GM19395 (cell line): ENCODE data around the gene LETMD1.
"Not testable (repeated sequence)": the region's sequence is repeated elsewhere in the genome, so short reads cannot be mapped to it uniquely, and the experiment has no call there.

Experiments used
- ATAC-seq: cut with Tn5 transposase; IDR thresholded peaks from one replicate; pipeline ENCODE4 v1.9.1; 2021; ENCODE audit warnings: mild to moderate bottlenecking, moderate library complexity; ENCODE audit not compliant: unreplicated experiment

The LETMD1 gene

DNA sequence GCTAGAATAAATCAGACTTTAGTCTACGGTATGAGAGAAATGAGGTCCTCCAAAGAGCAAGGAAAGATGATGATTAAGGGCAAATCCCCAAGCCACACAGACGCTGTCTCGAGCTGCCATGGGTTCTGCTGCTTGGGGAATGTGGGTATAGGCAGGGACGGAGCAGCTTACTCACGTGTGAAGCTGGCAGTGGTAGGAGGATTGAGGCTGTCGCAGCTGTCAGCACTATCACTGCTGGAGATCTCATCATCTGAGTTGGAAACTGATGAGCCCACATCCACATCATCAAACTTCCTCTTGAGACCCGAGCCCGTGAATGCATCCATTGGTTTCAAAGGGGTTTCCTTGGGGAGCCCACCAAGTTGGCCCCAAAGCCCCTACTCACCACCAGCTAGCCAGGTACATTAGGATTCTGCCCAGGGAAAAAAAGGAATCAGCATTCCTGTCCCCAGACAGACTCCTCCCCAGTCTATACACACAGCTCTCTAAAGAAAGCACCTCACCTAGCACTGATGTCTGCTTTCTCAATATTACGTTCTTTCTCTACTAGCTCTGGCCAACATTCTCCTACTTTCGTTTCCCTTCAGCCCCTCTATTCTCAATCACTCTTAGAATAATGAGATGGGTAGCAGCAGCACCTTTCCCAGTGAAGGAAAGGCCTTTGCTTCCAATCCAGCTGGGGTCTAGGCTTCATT is 28.3 kb downstream of the LETMD1 start:
- ATAC-seq = no peak

DNA sequence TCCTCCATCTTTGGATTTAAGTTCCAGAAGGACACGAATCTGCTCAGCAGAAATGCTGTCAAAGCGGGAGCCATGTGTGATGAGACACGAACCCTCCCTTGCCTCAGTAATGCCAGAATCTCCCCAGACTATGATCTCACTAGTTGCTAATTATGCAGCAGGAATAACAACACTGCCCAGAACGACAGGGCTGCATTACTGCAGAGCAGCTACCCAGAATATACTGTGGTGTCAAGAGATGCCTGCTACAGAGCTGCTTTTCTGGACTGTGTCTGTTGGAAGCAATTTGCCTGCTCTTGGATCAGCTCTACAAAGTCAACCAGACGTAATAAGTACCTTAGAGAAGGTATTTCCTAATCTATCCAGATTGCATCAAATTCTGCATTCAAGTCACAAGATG is 29.8 kb downstream of the LETMD1 start:
- ATAC-seq = no peak

DNA sequence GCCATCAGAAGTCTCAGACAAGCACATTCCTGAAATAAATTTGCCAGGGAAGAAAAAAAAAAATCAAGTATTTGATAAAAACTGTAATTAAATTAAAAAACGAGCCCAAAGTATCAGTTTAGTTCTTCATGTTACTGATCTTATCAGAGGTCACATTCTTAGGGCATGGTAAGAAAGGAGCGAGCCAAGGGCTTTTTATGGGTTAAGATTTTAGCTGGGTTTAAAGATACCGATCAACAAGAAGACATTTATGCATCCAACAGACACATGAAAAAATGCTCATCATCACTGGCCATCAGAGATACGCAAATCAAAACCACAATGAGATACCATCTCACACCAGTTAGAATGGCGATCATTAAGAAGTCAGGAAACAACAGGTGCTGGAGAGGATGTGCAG is 30.2 kb downstream of the LETMD1 start:
- not testable (repeated sequence) for ATAC-seq

DNA sequence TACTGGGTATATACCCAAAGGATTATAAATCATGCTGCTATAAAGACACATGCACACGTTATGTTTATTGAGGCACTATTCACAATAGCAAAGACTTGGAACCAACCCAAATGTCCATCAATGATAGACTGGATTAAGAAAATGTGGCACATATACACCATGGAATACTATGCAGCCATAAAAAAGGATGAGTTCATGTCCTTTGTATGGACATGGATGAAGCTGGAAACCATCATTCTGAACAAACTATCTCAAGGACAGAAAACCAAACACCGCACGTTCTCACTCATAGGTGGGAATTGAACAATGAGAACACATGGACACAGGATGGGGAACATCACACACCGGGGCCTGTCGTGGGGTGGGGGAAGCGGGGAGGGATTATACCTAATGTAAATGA is 30.7 kb downstream of the LETMD1 start:
- ATAC-seq = not testable (repeated sequence)

DNA sequence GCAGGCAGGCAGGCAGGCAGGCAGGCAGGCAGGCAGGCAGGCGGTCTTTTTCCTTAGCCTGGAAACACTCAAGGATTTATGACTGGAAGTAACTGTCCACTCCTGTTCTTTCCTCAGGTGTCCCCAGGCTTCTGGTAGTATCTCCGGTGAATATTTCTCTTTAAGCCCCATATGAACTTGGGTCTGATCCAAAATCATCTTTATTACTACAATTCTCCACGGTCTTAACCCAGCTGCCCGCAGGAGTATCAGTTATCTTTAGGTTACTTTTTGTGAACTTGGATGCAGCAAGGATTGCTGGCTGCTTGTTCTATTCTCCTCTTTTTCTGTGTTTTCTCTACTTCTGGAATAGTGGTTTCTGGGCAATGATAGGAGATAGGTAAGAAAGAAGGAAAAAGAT is 32.0 kb downstream of the LETMD1 start:
- ATAC-seq = no peak

DNA sequence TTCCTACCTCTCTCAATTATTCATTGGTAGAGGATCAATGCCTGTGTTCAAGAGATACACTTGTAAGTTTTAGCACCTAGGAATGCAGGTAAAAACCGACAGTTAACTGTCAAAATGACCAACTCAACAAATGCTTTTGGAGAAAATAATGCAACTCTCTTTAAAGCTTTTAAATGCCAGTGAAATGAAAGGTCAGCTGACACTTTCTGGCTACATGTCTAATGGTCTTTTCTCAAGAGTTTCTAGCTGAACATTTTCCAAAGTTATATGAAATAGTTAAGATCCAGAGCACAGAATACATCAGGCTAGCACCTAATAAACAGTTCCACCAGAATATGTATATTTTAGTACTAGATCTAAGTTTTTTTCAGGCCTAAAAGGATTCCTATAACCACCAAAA is 33.3 kb downstream of the LETMD1 start:
- ATAC-seq = no peak

DNA sequence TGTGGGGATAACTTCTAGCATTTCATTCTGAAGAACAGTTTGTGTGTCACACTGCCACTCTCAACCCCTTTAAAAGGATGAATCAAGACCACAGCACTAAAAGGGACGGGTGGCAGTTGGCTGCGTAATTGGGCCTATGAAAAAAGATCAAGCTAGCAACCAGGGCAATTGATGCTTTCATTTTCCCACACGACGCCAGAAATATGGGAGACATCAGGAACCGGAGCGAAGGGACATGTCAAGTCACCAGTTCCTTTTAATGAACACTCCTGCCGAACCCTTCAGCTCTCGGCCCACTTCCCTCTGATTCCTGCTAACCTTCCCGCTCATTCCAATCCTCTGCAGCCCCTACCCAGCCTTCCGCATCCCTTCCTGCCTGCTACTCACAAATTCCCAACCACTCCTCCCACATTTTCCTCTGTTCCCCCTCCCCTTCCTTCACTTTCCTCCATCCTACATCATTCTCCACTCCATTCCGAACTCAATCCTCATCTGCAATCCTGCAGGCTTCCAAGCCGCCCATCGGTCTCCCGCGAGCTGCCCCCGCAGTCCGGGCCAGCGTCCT is 34.5 kb downstream of the LETMD1 start:
- ATAC-seq = no peak

DNA sequence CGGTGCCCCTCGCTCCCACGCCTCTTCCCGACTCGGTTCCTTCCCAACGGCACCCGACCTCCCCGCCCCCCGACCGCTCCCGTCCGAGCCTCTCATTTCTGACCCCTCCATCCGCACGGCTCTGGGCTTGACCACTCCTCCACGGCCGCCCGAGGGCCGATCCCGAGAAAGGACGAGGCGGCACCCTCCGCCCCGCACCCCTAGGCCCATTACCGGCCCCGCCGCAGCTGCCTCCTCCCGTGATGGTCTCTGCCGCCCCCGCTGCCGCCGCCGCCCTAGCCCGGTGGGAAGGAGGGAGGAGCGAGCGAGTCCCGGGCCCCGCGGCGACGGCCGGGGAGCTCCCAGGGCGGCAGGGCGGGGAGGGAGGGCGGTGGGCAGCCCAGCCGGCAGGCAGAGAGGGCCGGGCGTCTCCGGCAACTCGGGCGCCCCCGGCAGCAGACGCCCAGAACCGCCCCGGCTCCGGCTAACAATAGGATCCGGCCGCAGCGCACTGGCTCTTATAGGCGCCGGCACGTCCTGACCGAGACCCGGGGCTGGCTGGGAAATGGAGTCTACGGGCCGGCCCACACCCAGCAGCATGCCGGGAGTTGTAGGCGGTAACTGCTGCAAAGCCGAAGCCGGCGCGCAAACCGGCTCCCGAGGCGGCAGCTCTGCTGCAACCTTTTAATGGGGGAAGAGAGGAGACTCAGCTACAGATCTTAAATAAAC is 35.2 kb downstream of the LETMD1 start, which contains the start of gene CSRNP2:
Gene CSRNP2, minus strand, starts transcription at position 471 of the 708 bp plus-strand sequence. CDS start 7,035 bp downstream, outside the sequence.
- ATAC-seq = peak; percentile 95

DNA sequence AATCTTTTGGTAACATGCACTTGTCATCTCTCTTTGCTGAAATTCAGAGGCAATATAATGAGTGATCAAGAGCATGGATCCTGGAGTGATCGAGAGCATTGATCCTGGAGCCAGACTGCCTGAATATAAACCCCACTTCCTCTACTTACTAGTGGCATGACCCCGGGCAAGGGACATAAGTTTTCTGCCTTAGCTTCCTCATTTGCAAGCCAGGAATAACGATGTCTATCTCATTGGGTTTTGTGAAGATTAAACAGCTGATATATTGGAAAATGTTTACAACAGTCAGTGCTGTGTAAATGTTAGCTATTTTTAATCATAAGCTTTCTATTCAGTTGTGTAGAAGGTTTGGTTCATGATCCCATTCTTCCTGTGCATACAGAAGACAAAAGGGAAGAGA is 37.6 kb downstream of the LETMD1 start:
- no peak for ATAC-seq

DNA sequence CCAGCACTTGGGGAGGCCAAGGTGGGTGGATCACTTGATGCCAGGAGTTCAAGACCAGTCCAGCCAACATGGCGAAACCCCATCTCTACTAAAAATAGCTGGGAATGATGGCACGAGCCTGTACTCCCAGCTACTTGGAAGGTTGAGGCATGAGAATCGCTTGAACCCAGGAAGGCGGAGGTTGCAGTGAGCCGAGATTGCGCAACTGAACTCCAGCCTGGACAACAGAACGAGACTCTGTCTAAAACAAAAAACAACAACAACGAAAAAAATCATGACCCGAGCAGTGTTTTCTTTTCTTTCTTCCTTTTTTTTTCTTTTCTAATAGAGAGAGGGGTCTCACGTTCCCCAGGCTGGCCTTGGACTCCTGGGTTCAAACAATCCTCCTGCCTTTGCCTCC is 38.8 kb downstream of the LETMD1 start:
- no peak for ATAC-seq

DNA sequence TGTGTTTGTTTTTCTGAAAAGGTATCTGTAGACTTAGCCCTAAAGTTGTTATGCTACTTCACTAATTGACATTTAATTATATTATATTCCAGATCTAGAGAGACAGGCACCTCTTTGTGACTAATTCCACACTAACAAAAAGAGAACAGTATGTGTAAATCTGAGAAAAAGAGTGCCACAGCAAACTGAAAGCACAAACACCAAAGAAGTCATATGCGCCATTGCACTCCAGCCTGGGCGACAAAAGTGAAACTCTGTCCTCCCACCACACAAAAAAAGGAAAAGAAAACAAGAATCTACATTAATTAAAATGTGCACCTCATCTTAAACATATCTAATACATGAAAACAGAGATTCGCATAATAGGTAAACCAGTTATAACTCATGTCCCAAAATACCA is 39.7 kb downstream of the LETMD1 start:
- no peak for ATAC-seq

DNA sequence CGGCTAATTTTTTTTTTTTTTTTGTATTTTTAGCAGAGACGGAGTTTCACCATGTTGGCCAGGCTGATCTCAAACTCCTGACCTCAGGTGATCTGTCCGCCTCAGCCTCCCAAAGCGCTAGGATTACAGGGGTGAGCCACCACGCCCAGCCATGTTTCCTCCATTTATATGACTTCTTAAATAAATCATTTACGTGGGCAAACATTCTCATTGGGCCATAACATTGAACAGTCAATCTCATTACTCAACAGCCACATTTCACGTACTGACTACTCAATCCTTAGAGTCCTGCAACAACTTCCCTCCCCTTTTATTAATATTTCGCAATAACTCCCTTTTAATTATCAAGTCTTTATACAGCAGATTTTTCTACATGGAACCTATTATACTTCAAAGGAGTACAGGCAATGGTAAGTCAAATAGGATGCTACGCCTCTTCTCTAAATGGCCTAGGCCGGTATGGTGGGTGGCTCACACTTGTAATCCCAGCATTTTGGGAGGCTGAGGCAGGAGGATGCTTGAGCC is 42.6 kb downstream of the LETMD1 start:
- no peak for ATAC-seq

DNA sequence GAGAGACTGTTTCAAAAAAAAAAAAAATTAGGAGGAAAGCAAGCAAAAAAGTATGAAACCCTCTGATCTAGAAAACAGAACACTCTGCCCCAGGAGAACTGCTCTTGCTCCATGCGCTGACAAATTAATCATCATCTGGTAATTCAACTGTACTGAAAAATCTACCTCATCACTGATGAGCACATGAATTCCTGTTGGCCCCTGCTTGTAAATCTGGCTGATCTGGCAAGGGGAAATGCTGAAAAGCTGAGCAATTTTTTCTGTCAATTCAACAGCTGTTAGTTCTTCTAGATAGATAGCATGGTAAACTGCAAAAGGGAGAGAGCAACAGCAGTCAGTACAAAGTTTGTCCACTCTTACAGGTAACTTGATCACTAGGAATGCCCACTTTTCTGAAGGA is 50.5 kb downstream of the LETMD1 start:
- ATAC-seq = no peak

DNA sequence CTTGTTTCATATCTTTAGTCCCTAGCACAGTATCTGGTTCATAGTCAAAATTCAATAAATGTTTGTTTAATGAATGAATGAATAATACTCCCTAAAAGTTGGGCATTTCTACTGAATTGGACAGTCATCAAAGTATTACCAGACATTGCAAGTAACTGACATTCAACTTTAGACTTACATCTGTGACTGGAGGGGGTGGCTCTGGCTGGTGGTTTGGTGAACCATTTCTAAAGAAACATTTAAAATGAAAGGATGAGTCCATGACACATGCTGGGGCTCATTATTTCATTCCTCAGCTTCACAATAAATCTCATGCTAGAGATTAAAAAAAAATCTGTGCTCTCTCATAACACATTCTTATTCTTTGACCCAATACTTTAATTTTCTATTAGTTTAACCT is 55.9 kb downstream of the LETMD1 start:
- no peak for ATAC-seq

DNA sequence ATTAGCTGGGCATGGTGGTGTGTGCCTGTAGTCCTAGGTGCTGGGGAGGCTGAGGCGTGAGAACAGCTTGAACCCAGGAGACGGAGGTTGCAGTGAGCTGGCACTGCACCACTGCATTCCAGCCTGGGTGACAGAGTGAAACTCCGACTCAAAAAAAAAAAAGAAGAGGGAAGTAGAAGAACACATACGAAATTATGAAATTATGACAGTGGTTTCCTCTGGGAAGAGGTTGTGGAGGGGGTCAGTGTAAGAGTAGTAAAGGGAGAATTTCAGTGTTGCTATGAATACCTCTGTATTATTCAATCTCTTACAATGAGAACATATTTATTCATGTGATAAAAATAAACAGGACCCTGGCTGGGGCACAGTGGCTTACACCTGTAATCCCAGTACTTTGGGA is 60.0 kb downstream of the LETMD1 start:
- ATAC-seq = no peak
